Measurements from ENCODE around the gene KCNK5. TPM values are rescaled to one million over a fixed set of nuclear protein-coding genes. Genes with fewer than 3 reads are reported as not detected.
A peak's percentile ranks its signal among the peaks of the same experiment; 100 is the strongest.

KCNK5 gene
- total RNA-seq, 2 donors from 2014 or later, result 0.78 to 0.87 TPM

DNA sequence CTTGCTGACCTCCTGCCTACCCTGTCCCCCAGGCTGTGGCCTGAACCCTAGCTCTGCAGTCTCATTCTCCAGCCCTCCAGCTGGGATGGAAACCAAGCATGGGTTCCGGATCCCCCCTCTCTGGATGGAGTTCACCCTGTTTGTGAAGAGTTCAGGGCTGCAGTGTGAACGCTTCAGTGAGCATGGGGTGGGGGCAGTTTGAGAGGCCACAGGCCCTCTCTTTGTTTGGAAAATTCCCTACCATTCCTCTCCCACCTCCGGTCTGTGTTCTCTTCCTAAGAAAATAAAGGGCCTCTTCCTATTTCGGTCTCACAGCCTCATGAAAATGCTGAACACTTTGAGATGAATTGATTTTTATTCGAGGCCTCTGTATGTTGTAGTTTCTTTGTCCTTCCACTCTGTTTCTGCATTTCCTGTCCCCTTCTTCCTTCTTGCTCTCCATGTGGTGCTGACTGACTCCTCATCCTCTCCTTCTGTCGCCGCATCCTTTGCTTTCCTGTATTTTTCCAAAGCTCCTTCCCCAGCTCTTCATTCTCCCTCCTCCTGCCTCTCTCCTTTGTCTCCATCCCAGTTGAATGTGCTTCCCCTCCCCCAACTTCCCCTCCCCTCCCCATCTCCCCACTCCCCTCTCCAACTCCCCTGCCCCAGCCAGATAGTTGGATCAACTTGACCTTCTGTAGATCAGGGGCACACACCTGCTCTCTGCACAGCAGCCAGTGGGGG lies 2.4 kb upstream of the KCNK5 start:
- H3K4me3 Mint-ChIP-seq, result no peak overlapping the region
- peaks cover 16% of the 10 kb centered on the region for H3K4me1 Mint-ChIP-seq
- H3K36me3 Mint-ChIP-seq (ENCODE audit: low read depth), result peaks cover 2% of the 10 kb centered on the region
- H3K27me3 Mint-ChIP-seq, result peaks cover 46% of the 10 kb centered on the region
- no peak overlapping the region for H3K27ac Mint-ChIP-seq
- ATAC-seq, result no peak
- no peak for DNase-seq
- H3K9me3 ChIP-seq (ENCODE audit: control insufficient read depth, low read length, poor library complexity, severe bottlenecking), result no peaks in the 10 kb centered on the region

DNA sequence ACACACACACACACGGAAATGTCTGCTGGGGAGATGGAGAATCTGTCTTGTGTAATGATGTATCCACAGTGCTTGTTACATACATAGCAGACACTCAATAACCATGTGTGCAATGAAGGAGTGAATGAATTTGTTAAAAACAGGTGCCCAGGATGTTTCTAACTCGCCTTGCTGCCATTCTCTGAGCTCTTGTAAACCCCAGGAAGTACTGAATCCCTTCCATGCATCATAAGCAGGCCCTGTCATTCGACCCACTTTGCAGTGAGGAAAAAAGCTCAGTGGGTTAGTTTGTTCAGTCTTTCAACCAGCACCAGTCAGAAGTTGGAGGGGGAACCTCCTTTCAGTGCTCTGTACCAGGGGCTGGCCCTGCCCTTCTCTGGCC lies 1.4 kb upstream of the KCNK5 start:
- Mint-ChIP-seq H3K27ac (no peak overlapping the region), H3K27me3 (peaks cover 47% of the 10 kb centered on the region), H3K36me3 (ENCODE audit: low read depth) (peaks cover 2% of the 10 kb centered on the region), H3K4me3 (peak overlapping the region; percentile 80), H3K4me1 (peaks cover 26% of the 10 kb centered on the region)
- ATAC-seq (no peak), DNase-seq (no peak)
- no peaks in the 10 kb centered on the region for H3K9me3 ChIP-seq (ENCODE audit: control insufficient read depth, low read length, poor library complexity, severe bottlenecking)

GRCh38 chr6:39228111-39228971 lies 934 bp downstream of the KCNK5 start:
- peaks cover 32% of the 10 kb centered on the region for H3K4me1 Mint-ChIP-seq
- H3K9me3 ChIP-seq (ENCODE audit: control insufficient read depth, low read length, poor library complexity, severe bottlenecking), result no peaks in the 10 kb centered on the region
- H3K4me3 Mint-ChIP-seq, result peak overlapping the region; percentile 80
- peaks cover 47% of the 10 kb centered on the region for H3K27me3 Mint-ChIP-seq
- H3K36me3 Mint-ChIP-seq (ENCODE audit: low read depth), result peaks cover 2% of the 10 kb centered on the region
- DNase-seq, result no peak
- ATAC-seq, result no peak
- H3K27ac Mint-ChIP-seq, result no peak overlapping the region

DNA sequence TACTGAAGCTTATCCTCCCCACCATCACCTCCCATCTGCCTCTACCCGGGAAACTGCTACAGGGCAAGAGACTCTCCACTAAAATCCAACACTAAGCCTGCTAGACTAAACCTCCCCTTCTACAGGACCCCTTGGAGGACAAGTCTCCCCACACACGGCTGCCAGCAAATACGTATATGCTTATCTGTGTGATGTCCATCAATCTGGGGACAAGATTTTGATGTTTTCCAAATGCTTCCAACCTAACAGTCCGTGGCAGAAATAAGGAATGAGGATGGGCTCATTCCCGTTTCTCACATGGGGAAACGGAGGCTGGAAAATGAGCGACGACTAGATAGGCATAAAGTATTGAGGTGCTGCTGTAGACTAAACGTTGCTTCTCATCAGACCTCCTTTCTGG lies 1.8 kb downstream of the KCNK5 start:
- DNase-seq (no peak), ATAC-seq (no peak)
- Mint-ChIP-seq H3K36me3 (ENCODE audit: low read depth) (peaks cover 2% of the 10 kb centered on the region), H3K4me3 (peak overlapping the region; percentile 80), H3K27me3 (peaks cover 51% of the 10 kb centered on the region), H3K27ac (peak overlapping the region; percentile 45), H3K4me1 (peaks cover 34% of the 10 kb centered on the region)
- H3K9me3 ChIP-seq (ENCODE audit: control insufficient read depth, low read length, poor library complexity, severe bottlenecking), result no peaks in the 10 kb centered on the region

DNA sequence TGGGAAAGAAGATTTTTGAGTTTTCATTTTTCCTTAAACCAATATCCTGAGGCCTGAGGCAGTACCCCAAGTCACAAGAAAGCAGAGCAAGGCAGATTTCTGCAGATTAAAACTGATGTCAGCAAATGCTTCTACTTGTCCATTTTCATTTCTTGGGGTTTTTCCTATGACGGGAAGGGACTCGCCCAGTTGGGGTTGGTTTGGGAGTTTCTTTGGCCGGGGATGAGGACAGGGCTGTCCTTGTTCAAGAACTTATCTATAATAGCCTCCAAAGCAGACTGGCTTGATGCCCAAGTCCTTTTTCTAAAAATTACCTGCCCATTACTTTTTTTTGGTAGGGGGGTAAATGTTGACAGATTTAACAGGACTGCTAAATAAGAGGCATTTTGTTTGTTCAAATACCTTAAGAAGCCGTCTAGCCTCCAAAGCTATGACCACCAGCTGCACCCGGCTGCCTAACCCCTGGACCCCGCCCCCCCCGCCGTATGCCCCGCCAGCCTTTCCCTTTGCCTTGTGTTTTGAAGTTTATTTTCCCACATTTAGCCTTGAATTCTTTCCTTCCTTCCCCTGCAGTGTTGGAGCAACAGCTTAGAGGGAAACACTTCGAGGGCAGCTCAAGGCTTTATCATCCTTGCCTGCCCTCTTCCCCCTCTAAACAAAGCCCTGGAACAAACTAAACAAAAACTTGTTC lies 2.5 kb downstream of the KCNK5 start:
- Mint-ChIP-seq H3K4me3 (peak overlapping the region; percentile 47), H3K4me1 (peaks cover 34% of the 10 kb centered on the region), H3K36me3 (ENCODE audit: low read depth) (peaks cover 2% of the 10 kb centered on the region), H3K27ac (peak overlapping the region; percentile 60), H3K27me3 (peaks cover 47% of the 10 kb centered on the region)
- ATAC-seq (no peak), DNase-seq (no peak)
- no peaks in the 10 kb centered on the region for H3K9me3 ChIP-seq (ENCODE audit: control insufficient read depth, low read length, poor library complexity, severe bottlenecking)

DNA sequence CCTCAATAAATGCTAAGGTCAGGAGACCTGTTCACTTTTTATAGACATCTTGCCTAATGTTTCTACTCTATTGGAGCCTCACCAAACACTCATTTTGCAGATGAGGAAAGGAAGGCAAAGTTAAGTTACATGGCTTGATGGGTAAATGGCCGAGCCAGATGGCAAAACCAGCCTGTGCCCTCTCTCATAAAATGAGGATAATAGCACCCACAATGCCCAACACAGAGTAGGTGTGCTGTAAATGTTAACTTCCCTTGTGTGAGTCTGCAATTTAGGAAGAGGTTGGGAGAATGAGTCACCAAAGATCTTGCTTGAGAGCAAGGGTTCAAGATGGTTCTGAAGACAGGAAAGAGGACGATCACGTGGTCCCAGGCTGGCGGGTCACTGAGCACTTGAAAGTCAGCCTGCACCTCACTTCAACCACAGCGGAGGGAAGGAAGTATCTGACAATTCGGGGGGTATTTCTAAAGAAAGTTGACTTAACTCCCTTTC lies 3.3 kb downstream of the KCNK5 start:
- Mint-ChIP-seq H3K27me3 (peaks cover 39% of the 10 kb centered on the region), H3K36me3 (ENCODE audit: low read depth) (peaks cover 3% of the 10 kb centered on the region), H3K27ac (peak overlapping the region; percentile 60), H3K4me1 (peaks cover 34% of the 10 kb centered on the region), H3K4me3 (peak overlapping the region; percentile 47)
- ATAC-seq (peak; percentile 26), DNase-seq (no peak)
- H3K9me3 ChIP-seq (ENCODE audit: control insufficient read depth, low read length, poor library complexity, severe bottlenecking), result no peaks in the 10 kb centered on the region

DNA sequence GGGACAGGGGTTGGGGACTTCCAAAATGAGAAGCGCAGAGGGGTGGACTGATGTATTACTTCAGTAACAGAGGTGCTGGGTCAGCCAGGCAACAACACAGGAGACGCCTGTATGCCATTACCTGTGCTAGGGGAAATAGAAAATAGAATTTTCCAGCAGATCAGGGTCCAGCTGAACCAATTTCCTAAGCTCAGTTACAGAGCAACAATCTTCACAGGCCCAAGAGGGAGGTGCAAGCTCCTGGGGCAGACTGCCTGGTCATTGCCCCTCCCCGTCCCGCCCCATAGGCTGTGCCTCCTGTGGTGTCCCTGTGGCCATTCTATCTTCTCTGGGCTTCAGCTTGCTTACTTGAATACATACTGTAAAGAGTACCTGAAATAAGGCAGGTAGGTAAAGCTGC lies 3.7 kb downstream of the KCNK5 start:
- ATAC-seq (no peak), DNase-seq (no peak)
- peaks cover 34% of the 10 kb centered on the region for H3K4me1 Mint-ChIP-seq
- H3K9me3 ChIP-seq (ENCODE audit: control insufficient read depth, low read length, poor library complexity, severe bottlenecking), result no peaks in the 10 kb centered on the region
- H3K27me3 Mint-ChIP-seq, result peaks cover 35% of the 10 kb centered on the region
- peaks cover 3% of the 10 kb centered on the region for H3K36me3 Mint-ChIP-seq (ENCODE audit: low read depth)
- no peak overlapping the region for H3K27ac Mint-ChIP-seq
- H3K4me3 Mint-ChIP-seq, result no peak overlapping the region

DNA sequence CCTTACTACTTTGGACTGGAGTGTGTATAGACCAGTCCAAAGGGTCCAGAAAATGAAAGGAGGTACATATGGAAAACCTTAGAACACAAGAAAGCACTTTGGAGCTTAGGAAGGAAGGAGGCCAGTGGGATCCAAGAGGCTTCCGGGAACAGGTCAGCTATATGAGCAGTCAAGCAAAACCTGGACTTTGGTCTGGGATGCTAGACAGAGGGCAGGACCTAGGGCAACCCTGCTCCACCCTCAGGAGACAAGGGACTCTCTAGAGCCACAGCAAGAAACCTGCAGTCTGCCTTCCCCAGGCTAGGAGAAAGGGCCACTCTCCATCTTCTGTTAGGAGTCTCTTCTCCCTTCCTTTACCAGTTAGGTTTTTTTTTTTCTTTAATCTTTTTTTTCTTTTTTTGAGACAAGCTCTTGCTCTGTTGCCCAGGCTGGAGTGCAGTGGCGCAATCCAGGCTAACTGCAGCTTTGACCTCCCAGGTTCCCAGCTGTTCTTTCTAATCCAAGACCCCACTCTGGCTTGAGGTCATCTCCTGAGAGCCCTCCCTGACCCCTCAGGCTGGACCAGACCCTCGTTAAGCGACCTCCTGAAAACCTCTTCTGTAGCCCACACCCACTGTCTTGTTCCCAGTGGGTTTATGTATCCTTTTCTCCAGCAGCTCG lies 4.6 kb downstream of the KCNK5 start:
- no peak for ATAC-seq
- Mint-ChIP-seq H3K27me3 (peaks cover 26% of the 10 kb centered on the region), H3K4me1 (peaks cover 31% of the 10 kb centered on the region), H3K36me3 (ENCODE audit: low read depth) (peaks cover 3% of the 10 kb centered on the region), H3K4me3 (no peak overlapping the region), H3K27ac (no peak overlapping the region)
- no peak for DNase-seq
- no peaks in the 10 kb centered on the region for H3K9me3 ChIP-seq (ENCODE audit: control insufficient read depth, low read length, poor library complexity, severe bottlenecking)

DNA sequence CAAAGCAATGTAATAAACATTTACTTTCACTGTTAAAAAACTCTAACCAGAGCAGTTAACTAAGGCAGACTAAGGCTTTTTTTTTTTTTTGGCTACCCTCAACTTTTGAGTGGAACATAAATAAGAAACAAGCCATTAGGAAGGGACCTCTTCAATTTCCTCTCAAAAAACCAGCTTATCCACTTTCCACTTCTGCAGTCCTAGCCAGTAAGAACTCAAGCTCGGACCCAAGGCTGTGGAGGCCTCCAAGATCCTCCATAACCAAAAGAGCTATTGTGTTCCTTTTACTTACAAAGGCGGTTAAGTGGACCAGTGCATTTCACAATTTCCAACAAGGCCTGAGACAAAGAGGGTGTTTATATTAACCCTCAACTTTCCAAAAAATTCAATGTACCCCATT lies 5.3 kb downstream of the KCNK5 start:
- H3K9me3 ChIP-seq (ENCODE audit: control insufficient read depth, low read length, poor library complexity, severe bottlenecking), result no peaks in the 10 kb centered on the region
- peaks cover 29% of the 10 kb centered on the region for H3K4me1 Mint-ChIP-seq
- ATAC-seq (no peak), DNase-seq (no peak)
- H3K27ac Mint-ChIP-seq, result no peak overlapping the region
- H3K27me3 Mint-ChIP-seq, result peaks cover 26% of the 10 kb centered on the region
- H3K36me3 Mint-ChIP-seq (ENCODE audit: low read depth), result peaks cover 3% of the 10 kb centered on the region
- H3K4me3 Mint-ChIP-seq, result no peak overlapping the region

DNA sequence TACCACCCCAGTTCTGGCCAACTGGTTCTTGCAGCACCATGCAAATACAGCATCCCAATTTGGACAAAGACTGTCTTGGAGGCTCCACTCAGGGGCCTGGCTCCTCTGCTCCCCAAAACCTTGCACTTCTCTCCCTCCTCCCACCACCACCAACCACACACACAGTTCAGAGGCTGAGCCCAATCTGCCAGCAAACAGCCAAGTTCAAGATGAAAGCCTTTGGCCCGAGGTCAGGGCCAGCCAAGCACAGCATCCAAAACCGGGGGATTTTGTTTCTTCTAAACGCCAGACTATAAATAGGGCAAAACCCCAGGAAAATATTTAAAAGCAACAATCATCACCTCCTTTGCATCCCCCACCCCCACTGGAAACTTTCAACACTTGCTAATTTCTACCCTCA lies 5.7 kb downstream of the KCNK5 start:
- Mint-ChIP-seq H3K4me3 (no peak overlapping the region), H3K4me1 (peaks cover 29% of the 10 kb centered on the region), H3K36me3 (ENCODE audit: low read depth) (peaks cover 3% of the 10 kb centered on the region), H3K27ac (no peak overlapping the region), H3K27me3 (peaks cover 26% of the 10 kb centered on the region)
- DNase-seq (no peak), ATAC-seq (no peak)
- no peaks in the 10 kb centered on the region for H3K9me3 ChIP-seq (ENCODE audit: control insufficient read depth, low read length, poor library complexity, severe bottlenecking)

DNA sequence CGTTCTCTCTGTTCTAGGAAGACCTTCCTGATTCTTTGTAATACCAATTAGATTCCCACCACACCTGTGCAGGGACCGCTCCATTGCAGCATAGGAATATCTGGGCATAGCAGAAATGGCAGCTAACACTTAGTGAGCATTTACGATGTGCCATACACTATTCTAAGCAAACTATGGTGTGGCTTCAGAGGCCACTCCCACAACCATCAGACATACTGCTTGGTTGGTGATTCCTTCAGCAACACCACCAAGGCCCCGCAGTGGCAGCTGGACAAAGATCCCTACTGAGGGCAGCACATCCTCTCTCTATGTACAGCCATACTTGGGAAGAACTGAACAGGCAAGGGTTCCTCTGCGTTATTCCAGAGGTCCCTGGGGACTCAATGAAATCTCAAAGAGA lies 6.2 kb downstream of the KCNK5 start:
- no peak overlapping the region for H3K4me3 Mint-ChIP-seq
- ATAC-seq, result no peak

DNA sequence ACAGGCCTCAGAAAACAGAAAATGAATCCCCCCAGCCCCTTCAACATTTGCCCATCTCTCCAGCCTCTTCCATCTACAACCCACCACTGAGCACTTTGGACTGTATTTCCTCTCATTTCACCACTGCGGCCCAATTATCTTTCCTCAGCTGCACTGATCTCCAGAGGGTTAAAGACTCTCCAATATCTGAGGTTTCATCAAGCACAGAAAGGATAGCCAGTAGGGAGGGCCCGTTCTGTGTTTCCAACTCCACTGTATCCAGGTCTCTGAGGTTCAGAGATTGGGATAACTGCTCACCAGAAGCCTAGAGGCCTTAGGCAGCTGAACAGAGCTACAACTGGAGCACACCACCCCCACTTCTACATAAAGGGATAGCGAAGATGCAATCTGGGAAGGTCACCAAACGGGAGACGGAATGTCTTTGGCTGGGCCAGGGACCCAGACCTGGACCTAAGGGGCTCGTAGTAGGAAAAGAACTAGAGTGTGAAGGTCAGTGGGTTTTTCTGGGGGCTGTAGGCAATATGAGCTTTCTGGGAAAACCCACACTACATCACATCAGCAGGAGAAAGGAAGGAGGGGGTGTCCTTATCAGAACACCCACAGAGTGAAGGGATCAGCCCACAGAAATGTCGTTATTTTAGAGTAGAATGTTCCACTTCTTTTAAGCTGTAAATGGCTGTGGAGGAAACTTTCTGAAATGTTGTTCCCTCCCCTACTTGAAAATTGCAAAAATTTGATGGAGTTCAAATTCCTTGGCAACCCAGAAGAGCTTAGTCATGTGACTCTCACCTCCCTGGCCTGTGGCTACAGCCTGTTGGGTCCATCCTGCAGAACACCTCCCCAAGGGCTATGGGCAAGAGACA lies 7.3 kb downstream of the KCNK5 start:
- Mint-ChIP-seq H3K36me3 (ENCODE audit: low read depth) (peaks cover 3% of the 10 kb centered on the region), H3K4me1 (peaks cover 26% of the 10 kb centered on the region), H3K4me3 (no peak overlapping the region), H3K27ac (no peak overlapping the region), H3K27me3 (peaks cover 12% of the 10 kb centered on the region)
- ATAC-seq (no peak), DNase-seq (no peak)
- no peaks in the 10 kb centered on the region for H3K9me3 ChIP-seq (ENCODE audit: control insufficient read depth, low read length, poor library complexity, severe bottlenecking)

More for the DNA sequence above, 6.2 kb downstream of the KCNK5 start:
- H3K36me3 Mint-ChIP-seq (ENCODE audit: low read depth), result peaks cover 3% of the 10 kb centered on the region
- H3K27me3 Mint-ChIP-seq, result peaks cover 23% of the 10 kb centered on the region
- no peak overlapping the region for H3K27ac Mint-ChIP-seq
- H3K9me3 ChIP-seq (ENCODE audit: control insufficient read depth, low read length, poor library complexity, severe bottlenecking), result no peaks in the 10 kb centered on the region
- DNase-seq, result no peak
- H3K4me1 Mint-ChIP-seq, result peaks cover 30% of the 10 kb centered on the region

Data from T-helper 17 cell (primary cell).